ENCODE measurements around the gene POLR1E. TPM values are rescaled to one million over a fixed set of nuclear protein-coding genes. Genes with fewer than 3 reads are reported as not detected.

POLR1E gene
- total and polyA plus RNA-seq, 2 of the 8 experiments (the other 6 are each of a cell fraction or from before 2014, with no cell fraction given), result 16.0 to 40.0 TPM

GRCh38 chr9:37495571-37495970 is 9.8 kb downstream of the POLR1E start:
- FAIRE-seq, result no peak
- H3K18ac ChIP-seq (ENCODE audit: extremely low read depth, low read length), result no peak overlapping the region
- no peak overlapping the region for H4K91ac ChIP-seq (replicated peaks; ENCODE audit: insufficient read length, low read length)
- H2BK20ac ChIP-seq (ENCODE audit: low read length), result no peak overlapping the region
- no peak overlapping the region for H3K23ac ChIP-seq (ENCODE audit: insufficient read length)
- H3K79me2 ChIP-seq (ENCODE audit: control insufficient read depth in 1 of 2, insufficient read depth in 2 of 2, low read length in 2 of 2), result no peaks in the 10 kb centered on the region
- no peak overlapping the region for H3K4me2 ChIP-seq (ENCODE audit: insufficient read depth in 1 of 2, low read depth in 2 of 2, low read length in 2 of 2)
- no peak overlapping the region for H3K14ac ChIP-seq (ENCODE audit: insufficient read length)
- no peaks in the 10 kb centered on the region; the same call in 1 of the 2 replicates for H3K23me2 ChIP-seq (ENCODE audit: low read depth, low read length)
- no peaks in the 10 kb centered on the region; the same call in 1 of the 2 replicates for H3K79me1 ChIP-seq (ENCODE audit: low read depth, low read length)
- no peak overlapping the region for H4K8ac ChIP-seq (ENCODE audit: extremely low read depth, insufficient read depth, low read length)
- H2BK12ac ChIP-seq (ENCODE audit: low read depth, low read length), result no peak overlapping the region
- H2BK15ac ChIP-seq (ENCODE audit: low read length), result no peak overlapping the region
- H4K20me1 ChIP-seq (replicated peaks in 1 of 2; ENCODE audit: control insufficient read depth in 1 of 2, insufficient read depth in 2 of 2, low read length in 2 of 2), result peaks cover 2 to 4% of the 10 kb centered on the region in 2 experiments
- H2AK5ac ChIP-seq (ENCODE audit: low read depth, low read length), result no peak overlapping the region
- H3K4me1 ChIP-seq (replicated peaks in 1 of 4; ENCODE audit: control insufficient read depth in 3 of 4, insufficient read depth in 4 of 4, low read length in 3 of 4), result no peaks in the 10 kb centered on the region
- H2AFZ ChIP-seq (ENCODE audit: low read length), result no peak overlapping the region
- no peak overlapping the region for H2BK120ac ChIP-seq (replicated peaks; ENCODE audit: low read depth, low read length)
- no peak overlapping the region for H3K4ac ChIP-seq (replicated peaks; ENCODE audit: insufficient read length, low read depth, low read length)
- ChIA-PET POLR2A (ENCODE audit: partially characterized antibody) (interaction anchor here (0.6 to 1.9 kb wide), 5 partner anchors 10 to 30 kb away, joined by 3 to 8 read pairs (median 4); partner anchors contain the start of genes POLR1E and ZBTB5), CTCF (ENCODE audit: partially characterized antibody) (interaction anchor here (0.7 to 1.1 kb wide), 5 partner anchors 14 to 285 kb away, joined by 3 to 4 read pairs (median 3); no protein-coding TSS in a partner anchor)
- H3K36me3 ChIP-seq (ENCODE audit: control insufficient read depth in 2 of 4, insufficient read depth in 4 of 4, low read length in 3 of 4), result peaks cover 29 to 81% (median 64%) of the 10 kb centered on the region in 4 experiments
- no peaks in the 10 kb centered on the region for H3K9me3 ChIP-seq (ENCODE audit: insufficient read depth in 2 of 2, low read depth in 1 of 2, low read length in 1 of 2)
- H3K9ac ChIP-seq (replicated peaks in 1 of 4; ENCODE audit: extremely low read depth in 1 of 4, low read depth in 3 of 4, low read length in 3 of 4), result no peak overlapping the region
- H3K4me3 ChIP-seq (ENCODE audit: extremely low read depth in 1 of 4, insufficient read depth in 2 of 4, low read depth in 3 of 4, low read length in 4 of 4), result no peak overlapping the region
- no peak for DNase-seq (ENCODE audit: low read depth in 1 of 2, low spot score in 2 of 2)
- H4K5ac ChIP-seq (ENCODE audit: insufficient read length, low read depth, low read length), result no peak overlapping the region
- WGBS, 2 experiments (ENCODE audit: extremely low coverage in 1 of 2, insufficient coverage in 1 of 2, insufficient read length in 1 of 2, insufficient replicate concordance in 2 of 2, low coverage in 1 of 2, low lambda C conversion rate in 2 of 2, missing lambda C conversion rate in 1 of 2), result 96% methylated on average over 5 of the region's 5 CpGs; no CpG with 5 or more reads in 1 of the 2 experiments
- no peaks in the 10 kb centered on the region for H3K27me3 ChIP-seq (replicated peaks in 1 of 4; ENCODE audit: control insufficient read depth in 3 of 4, extremely low read depth in 1 of 4, insufficient read depth in 3 of 4, low read length in 3 of 4)
- H2BK5ac ChIP-seq (ENCODE audit: low read depth, low read length), result no peak overlapping the region
- no peak overlapping the region for H3K27ac ChIP-seq (ENCODE audit: low read depth, low read length)
- no peak overlapping the region for H3K56ac ChIP-seq (replicated peaks; ENCODE audit: insufficient read length, low read depth, low read length)
- TF ChIP-seq SUZ12 (IDR thresholded peaks at IDR 0.05; ENCODE audit: low read length) (no peak), CHD1 (IDR thresholded peaks at IDR 0.05; ENCODE audit: low read depth, low read length) (no peak), SP1 (IDR thresholded peaks at IDR 0.05; ENCODE audit: low read depth, low read length) (no peak), ATF2 (IDR thresholded peaks at IDR 0.05; ENCODE audit: low read length) (no peak), YY1 (IDR thresholded peaks at IDR 0.05; ENCODE audit: low read depth, low read length) (no peak), MAX (IDR thresholded peaks at IDR 0.05) (no peak), HDAC2 (IDR thresholded peaks at IDR 0.05; ENCODE audit: borderline replicate concordance in 1 of 2, low read depth in 2 of 2, low read length in 2 of 2) (no peak), HDAC6 (IDR thresholded peaks at IDR 0.05; ENCODE audit: low read depth, low read length) (no peak)

Data from H1 (cell line).